Measurements from ENCODE around the gene GPR173. TPM values are rescaled to one million over a fixed set of nuclear protein-coding genes. Genes with fewer than 3 reads are reported as not detected.

Gene GPR173, protein sequence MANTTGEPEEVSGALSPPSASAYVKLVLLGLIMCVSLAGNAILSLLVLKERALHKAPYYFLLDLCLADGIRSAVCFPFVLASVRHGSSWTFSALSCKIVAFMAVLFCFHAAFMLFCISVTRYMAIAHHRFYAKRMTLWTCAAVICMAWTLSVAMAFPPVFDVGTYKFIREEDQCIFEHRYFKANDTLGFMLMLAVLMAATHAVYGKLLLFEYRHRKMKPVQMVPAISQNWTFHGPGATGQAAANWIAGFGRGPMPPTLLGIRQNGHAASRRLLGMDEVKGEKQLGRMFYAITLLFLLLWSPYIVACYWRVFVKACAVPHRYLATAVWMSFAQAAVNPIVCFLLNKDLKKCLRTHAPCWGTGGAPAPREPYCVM
- 1.9 and 3.7 TPM in 2 replicates for total RNA-seq

DNA sequence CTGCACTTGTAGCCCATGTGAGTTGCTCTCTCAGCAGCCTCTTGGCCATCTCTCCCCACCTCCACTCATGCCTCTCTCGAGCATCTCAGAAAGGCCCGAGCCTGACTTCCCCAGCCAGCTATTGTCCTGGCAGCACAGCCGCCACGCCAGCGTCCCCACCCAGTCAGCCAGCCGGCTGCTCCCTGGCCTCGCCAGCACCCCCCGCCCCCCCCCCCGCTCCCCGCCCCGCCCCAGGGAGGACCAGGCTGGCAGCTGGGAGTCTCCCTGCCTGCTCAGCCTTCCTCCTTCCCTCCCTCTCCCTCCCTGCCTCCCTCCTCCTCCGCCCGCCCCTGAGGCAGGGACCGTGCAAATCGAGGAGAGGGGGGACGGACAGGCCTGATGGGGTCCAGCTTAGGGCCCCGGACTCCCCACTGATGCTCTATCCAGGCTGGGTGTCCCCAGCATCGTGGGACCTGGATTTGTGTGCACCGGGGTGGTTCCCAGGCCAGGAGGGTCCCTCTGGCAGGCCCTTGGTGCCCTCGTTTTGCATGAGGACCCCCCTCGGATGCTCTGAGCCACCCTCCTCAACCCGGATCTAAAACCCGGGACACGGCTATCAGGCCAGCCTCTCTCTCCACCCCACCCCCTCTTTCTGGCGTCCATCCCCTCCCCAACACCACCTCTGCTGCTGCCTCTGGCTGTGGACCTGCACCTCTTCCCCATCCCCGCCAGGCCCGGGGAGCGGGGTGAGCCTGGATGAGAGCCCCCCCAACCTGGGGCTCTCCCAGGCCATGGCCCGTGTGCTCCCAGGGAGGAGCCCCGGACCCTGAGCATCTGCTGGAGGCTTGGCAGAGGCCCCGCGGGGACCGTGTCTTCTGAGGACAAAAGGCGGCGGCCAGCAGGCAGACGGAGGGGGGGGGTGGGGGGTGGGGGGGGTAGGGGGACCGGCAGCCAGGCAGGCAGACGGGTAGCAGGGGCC is at the start of gene GPR173:
Gene GPR173, plus strand, starts transcription at position 621 of the 958 bp plus-strand sequence. CDS start 27,833 bp downstream, outside the sequence.

DNA sequence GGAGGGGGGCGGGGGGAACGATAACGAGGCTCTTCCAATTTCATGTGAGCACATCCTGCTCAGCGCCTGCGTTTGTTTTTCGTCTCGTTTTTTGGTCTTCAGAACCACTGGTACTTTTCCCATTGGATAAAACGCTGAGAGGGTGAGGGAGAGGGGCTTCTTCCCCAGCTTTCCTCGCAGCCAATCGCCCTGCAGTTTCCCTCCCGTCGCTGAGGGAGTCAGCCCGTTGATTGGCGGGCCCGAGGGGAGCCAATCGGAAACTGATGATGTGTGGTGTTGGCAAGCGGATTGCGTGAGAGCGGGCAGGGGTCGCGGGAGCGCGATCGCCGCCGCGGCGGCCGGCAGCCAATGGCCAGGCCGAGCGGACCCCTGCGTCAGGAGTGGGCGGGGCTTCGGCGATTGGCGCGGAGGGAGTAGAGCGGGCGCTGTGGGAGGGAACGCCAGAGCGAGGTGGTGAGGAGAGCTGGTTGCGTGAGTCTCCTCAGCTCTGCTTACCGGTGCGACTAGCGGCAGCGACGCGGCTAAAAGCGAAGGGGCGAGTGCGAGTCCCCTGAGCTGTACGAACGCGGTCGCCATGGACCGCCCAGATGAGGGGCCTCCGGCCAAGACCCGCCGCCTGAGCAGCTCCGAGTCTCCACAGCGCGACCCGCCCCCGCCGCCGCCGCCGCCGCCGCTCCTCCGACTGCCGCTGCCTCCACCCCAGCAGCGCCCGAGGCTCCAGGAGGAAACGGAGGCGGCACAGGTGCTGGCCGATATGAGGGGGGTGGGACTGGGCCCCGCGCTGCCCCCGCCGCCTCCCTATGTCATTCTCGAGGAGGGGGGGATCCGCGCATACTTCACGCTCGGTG is 33.6 kb downstream of the GPR173 start, which contains the start of gene TSPYL2:
Gene TSPYL2, plus strand, starts transcription at position 443 of the 848 bp plus-strand sequence. Its CDS starts 132 bp downstream, at position 575.

DNA sequence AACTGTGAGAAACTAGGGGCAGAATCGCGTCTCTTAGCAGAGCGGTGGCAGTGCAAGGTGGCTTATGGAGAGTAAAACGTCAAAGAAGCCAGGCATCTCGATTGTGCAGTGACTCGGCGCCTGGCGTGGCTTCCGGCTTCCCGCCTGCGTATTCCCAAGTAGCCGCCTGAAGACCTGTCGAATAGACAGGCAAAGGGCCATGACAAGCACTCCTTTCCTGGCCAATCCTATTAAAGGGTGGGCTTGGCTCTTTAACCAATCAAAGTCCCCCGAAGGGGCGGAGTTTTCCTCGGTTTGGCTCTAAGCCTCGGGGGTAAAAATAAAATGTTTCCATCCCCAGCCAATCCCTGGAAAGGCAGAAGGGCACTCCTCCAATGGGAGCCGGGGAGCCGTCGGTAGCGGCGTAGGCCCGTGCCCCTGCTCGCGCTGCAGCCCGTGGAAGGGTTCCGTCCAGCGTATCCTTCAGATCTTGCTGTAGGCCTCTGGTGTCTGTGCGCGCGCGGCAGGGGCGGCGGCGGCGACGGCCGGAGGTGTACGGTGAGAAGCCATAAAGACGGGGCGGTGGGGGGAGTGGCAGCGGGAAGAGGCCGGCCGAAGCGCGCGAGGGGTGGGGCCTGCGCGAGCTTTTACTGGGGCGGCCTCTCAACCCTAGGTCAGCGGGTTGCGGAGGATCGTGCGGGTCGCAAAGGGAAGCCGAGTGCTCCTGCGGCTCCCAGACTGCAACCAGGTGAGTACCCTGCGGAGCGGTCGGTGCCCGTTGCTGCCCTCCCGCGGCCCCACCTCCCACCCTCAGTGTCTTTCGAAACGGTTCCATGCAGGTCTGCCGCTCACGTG is 45.4 kb downstream of the GPR173 start, which contains the start of gene KANTR:
Gene KANTR, plus strand, starts transcription at position 395 of the 834 bp plus-strand sequence. CDS start 30,131 bp downstream, outside the sequence.

Small RNA genes within 50 kb of the gene (small RNA-seq; reads per million reads assigned to genes)
- gene AL591212.2 (ENCODE audit: low replicate concordance), result not detected

Other genes with a start within 250 kb of the GPR173 start
- not detected in 2 replicates for gene XAGE5, start 237.5 kb upstream of the GPR173 start, total RNA-seq
- not detected in 2 replicates for gene XAGE3, start 180.7 kb upstream of the GPR173 start, total RNA-seq
- 14.9 and 22.8 TPM in 2 replicates for gene FAM156B, start 151.5 kb upstream of the GPR173 start, total RNA-seq
- gene FAM156A, start 90.3 kb upstream of the GPR173 start, total RNA-seq, result 7.2 and 12.7 TPM in 2 replicates
- 11.6 and 69.8 TPM in 2 replicates for gene TSPYL2, start 33.6 kb downstream of the GPR173 start, total RNA-seq
- gene KANTR, start 45.4 kb downstream of the GPR173 start, total RNA-seq, result 5.0 and 12.3 TPM in 2 replicates
- gene KDM5C, start 176.4 kb downstream of the GPR173 start, total RNA-seq, result 159 and 169 TPM in 2 replicates
- gene IQSEC2, start 232.8 kb downstream of the GPR173 start, total RNA-seq, result 7.7 and 11.7 TPM in 2 replicates